ENCODE results near the gene SOBP. TPM values are rescaled to one million over a fixed set of nuclear protein-coding genes. Genes with fewer than 3 reads are reported as not detected.

The SOBP gene
- total RNA-seq, 1 donor from 2014 or later, result 6.8 TPM

DNA sequence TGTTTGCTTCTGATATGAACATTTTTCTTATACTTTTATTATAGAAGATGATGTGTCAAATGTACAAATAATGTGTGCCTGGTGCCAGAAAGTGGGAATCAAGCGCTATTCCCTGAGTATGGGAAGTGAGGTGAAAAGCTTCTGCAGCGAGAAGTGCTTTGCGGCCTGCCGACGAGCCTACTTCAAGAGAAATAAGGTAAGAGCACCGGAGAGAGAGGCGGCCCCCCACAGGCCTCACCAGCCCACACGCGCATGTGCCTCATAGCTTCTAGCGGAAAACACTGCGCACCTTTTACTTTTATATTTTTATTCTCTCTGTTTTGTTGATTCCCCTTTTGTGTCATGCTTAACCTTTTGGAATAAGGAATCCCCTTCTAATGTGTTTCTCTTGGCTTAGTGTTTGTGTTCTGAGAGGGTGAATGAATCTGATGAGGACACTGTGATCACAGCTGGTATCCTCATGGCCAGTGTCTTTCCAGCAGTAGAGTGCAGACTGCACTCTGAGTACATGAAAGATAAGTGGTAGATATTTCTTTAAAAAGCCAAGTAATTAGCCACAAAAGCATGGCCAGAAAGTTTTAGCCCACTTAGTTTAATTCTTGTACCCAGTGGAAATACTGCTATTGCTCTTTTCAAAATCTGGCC is 43.6 kb downstream of the SOBP start:
- Histone ChIP-seq H3K4me3 (no peak overlapping the region), H3K36me3 (no peaks in the 10 kb centered on the region), H3K27me3 (no peaks in the 10 kb centered on the region), H3K27ac (no peak overlapping the region), H3K4me1 (no peaks in the 10 kb centered on the region), H3K9me3 (no peaks in the 10 kb centered on the region)
- intact Hi-C loops (cut with DNase I), result no loop called here
- TF ChIP-seq, protein P1, sequence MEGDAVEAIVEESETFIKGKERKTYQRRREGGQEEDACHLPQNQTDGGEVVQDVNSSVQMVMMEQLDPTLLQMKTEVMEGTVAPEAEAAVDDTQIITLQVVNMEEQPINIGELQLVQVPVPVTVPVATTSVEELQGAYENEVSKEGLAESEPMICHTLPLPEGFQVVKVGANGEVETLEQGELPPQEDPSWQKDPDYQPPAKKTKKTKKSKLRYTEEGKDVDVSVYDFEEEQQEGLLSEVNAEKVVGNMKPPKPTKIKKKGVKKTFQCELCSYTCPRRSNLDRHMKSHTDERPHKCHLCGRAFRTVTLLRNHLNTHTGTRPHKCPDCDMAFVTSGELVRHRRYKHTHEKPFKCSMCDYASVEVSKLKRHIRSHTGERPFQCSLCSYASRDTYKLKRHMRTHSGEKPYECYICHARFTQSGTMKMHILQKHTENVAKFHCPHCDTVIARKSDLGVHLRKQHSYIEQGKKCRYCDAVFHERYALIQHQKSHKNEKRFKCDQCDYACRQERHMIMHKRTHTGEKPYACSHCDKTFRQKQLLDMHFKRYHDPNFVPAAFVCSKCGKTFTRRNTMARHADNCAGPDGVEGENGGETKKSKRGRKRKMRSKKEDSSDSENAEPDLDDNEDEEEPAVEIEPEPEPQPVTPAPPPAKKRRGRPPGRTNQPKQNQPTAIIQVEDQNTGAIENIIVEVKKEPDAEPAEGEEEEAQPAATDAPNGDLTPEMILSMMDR (IDR thresholded peaks at IDR 0.05), result no peak
- DNase-seq (no peak), ATAC-seq (no peak)

DNA sequence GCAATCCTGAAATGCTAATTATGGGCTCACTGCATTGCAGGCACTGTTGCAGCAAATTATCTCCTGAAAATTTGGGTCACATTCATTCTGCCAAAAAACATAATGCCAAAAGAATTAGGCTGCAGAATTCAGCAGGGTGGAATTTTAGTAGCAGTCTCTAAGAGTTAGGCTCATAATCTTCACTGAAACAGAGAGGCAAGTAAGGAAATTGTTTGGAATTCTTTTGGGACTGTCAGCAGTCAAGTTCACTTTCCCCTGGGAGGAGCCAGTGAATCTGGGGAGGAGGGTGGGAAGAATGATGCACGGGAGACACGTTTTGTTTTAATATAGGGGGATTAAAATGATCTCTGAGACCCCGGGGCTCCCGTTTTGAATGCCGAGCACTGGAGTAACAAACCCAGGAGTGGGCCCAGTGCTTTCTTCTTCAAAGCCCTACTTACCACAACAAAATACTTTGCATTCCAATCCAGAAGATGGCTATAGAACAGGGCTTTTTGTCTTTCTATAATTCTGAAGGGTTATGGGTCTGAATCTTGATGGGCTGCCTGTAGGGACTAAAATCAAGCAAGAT is 44.7 kb downstream of the SOBP start:
- no peak overlapping the region for H3K27ac ChIP-seq

DNA sequence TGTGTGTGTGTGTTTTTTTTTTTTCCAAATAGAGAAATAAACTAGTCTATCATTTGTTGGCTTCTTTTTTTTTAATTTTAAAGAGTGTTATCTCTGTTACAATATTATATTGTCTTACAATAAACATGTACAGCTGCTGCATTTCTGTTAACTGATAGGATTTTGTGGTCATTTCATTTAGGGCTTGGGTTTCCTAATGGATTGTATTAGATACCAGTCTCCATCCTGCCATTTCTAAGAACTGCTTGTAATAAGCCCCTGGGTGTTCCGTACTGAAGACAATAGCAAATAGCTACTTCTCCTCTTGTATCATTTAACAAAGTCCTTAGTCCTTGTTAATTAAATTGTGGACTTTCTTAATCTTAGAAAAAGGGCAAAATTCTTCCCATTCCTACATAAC is 45.7 kb downstream of the SOBP start:
- TF ChIP-seq, protein P1 (IDR thresholded peaks at IDR 0.05), result no peak
- Histone ChIP-seq H3K9me3 (no peaks in the 10 kb centered on the region), H3K4me3 (no peak overlapping the region), H3K27me3 (no peaks in the 10 kb centered on the region), H3K4me1 (peaks cover 6% of the 10 kb centered on the region), H3K36me3 (no peaks in the 10 kb centered on the region), H3K27ac (no peak overlapping the region)
- DNase-seq (no peak), ATAC-seq (no peak)
- intact Hi-C loops (cut with DNase I), result no loop called here

More for the DNA sequence above, 44.7 kb downstream of the SOBP start:
- no peaks in the 10 kb centered on the region for H3K9me3 ChIP-seq
- H3K27me3 ChIP-seq, result no peaks in the 10 kb centered on the region
- TF ChIP-seq, protein P1 (IDR thresholded peaks at IDR 0.05), result no peak
- H3K4me3 ChIP-seq, result no peak overlapping the region
- no peak for ATAC-seq
- DNase-seq, result no peak
- H3K4me1 ChIP-seq, result peaks cover 5% of the 10 kb centered on the region
- intact Hi-C loops (cut with DNase I), result no loop called here
- no peaks in the 10 kb centered on the region for H3K36me3 ChIP-seq

DNA sequence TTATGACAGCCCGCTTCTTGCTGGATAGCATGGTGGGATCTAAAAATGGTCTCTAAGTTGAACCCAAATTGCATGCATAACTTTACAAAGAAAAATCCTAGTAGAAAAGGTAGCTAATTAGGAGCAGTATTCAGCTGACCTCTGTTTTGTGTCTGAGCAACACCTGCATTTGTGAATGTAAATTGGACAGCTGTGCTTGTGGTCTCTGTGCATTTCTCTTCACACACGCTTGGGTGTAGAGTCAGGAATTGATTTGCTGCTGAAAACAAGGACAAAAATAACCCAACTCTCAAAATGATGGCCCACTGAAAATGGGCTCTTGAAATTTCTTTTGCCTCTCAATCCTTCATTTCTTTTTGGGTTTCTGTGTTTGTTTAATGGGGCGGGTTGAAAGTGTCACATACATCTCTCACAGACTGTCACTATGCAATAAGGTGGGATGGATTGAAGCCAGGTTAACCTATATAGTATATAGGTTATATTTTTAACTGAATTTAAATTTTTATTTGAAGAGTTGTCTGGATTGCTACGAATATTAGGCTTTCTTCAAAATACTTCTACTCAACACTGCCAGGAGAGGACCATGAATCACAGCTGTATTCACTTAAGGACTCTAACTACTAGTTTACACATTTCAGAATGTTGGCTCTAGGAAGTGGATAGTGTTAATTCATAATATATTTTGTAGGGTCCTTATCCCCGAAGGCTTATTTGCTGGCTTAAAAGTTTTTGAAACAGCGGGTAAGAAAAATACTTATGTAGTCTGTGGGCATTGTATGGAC is 46.5 kb downstream of the SOBP start:
- H3K4me3 ChIP-seq, result no peak overlapping the region
- H3K27me3 ChIP-seq, result no peaks in the 10 kb centered on the region
- no peaks in the 10 kb centered on the region for H3K36me3 ChIP-seq
- ATAC-seq (no peak), DNase-seq (no peak)
- H3K9me3 ChIP-seq, result no peaks in the 10 kb centered on the region
- no peak overlapping the region for H3K27ac ChIP-seq
- H3K4me1 ChIP-seq, result peaks cover 6% of the 10 kb centered on the region
- TF ChIP-seq, protein P1 (IDR thresholded peaks at IDR 0.05), result no peak
- intact Hi-C loops (cut with DNase I), result no loop called here

DNA sequence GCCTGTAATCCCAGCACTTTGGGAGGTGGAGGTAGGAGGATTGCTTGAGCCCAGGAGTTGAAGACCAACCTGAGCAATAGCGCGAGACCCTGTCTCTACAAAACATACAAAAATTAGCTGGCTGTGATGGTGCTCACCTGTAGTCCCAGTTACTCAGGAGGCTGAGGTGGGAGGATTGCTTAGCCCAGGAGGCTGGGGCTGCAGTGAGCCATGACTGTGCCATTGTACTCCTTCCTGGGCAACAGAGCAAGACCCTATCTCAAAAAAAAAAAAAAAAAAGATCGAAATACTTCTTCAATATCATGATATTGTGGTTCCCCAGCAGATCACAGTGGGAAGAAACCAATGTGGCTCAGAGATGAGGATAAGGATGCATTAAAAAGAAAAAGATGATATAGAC is 47.6 kb downstream of the SOBP start:
- no peak overlapping the region for H3K27ac ChIP-seq
- no peaks in the 10 kb centered on the region for H3K9me3 ChIP-seq
- no peak for DNase-seq
- H3K4me3 ChIP-seq, result no peak overlapping the region
- no peaks in the 10 kb centered on the region for H3K36me3 ChIP-seq
- intact Hi-C loops (cut with DNase I), result no loop called here
- TF ChIP-seq, protein P1 (IDR thresholded peaks at IDR 0.05), result no peak
- no peaks in the 10 kb centered on the region for H3K27me3 ChIP-seq
- ATAC-seq, result no peak
- H3K4me1 ChIP-seq, result peaks cover 6% of the 10 kb centered on the region
